Osteocyte (in vitro differentiated cells): Measurements from ENCODE around the gene FRS3. TPM values are rescaled to one million over a fixed set of nuclear protein-coding genes. Genes with fewer than 3 reads are reported as not detected.
A peak's percentile ranks its signal among the peaks of the same experiment; 100 is the strongest.

Source experiments
- DNase-seq: peaks from one replicate; pipeline ENCODE4 v3.0.0; 2021; ENCODE audit warnings: mixed read lengths; ENCODE audit not compliant: unreplicated experiment; ENCODE audit errors: extremely low spot score
- H3K27ac Mint-ChIP-seq: one replicate; pipeline ENCODE4 v1.8.0; 2021; ENCODE audit warnings: mild to moderate bottlenecking, mixed read lengths; ENCODE audit not compliant: unreplicated experiment
- H3K27me3 Mint-ChIP-seq: one replicate; pipeline ENCODE4 v1.8.0; 2021; ENCODE audit warnings: mixed read lengths; ENCODE audit not compliant: unreplicated experiment
- H3K36me3 Mint-ChIP-seq: one replicate; pipeline ENCODE4 v1.8.0; 2021; ENCODE audit warnings: mixed read lengths; ENCODE audit not compliant: unreplicated experiment
- H3K4me1 Mint-ChIP-seq: one replicate; pipeline ENCODE4 v1.8.0; 2021; ENCODE audit warnings: mixed read lengths; ENCODE audit not compliant: unreplicated experiment
- H3K4me3 Mint-ChIP-seq: one replicate; pipeline ENCODE4 v1.8.0; 2021; ENCODE audit warnings: mild to moderate bottlenecking, moderate library complexity, mixed read lengths; ENCODE audit not compliant: unreplicated experiment
- H3K9me3 Mint-ChIP-seq: one replicate; pipeline ENCODE4 v1.8.0; 2021; ENCODE audit warnings: mixed read lengths; ENCODE audit not compliant: unreplicated experiment
- total RNA-seq: library from RNA; stranded (reverse); gene quantifications from 2 replicates; pipeline ENCODE4 v1.2.1, GENCODE V29; 2021
- TF ChIP-seq, protein P1 (sequence below): fragments of 200-600 bp; sonication (generic); IDR thresholded peaks from 2 replicates; pipeline ENCODE4 v1.5.0; 2021; ENCODE audit warnings: antibody characterized with exemption, mild to moderate bottlenecking, moderate library complexity

Gene FRS3
- total RNA-seq, 1 donor from 2014 or later = 3.9 TPM

DNA sequence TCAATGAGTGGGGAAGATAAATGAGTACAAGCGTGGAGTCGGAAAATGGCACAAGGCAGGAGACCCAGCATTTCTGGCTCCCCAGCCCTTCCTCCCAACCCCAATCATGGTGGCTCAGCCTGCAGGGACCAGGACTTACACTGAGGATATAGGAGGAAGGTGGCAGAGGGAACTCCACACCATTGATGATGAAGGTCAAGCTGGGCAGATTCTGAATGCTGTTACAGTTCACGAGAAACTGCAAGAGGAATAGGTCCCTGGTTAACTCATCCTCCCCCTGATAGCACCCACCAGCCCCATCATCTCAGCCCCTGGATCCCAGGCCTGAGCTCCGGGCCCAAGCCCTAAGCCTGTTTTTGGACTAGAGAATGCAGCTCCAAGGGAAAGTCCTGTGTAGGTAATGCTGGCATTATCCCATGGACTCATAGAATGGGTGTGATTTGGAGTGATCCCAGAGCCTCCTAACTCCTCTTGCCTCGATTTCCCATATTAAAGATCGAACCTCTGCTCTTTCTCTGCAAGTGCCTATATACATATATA, 42.0 kb downstream of the FRS3 start:
- Mint-ChIP-seq H3K4me3 (no peak overlapping the region), H3K4me1 (peaks cover 13% of the 10 kb centered on the region), H3K27ac (no peak overlapping the region), H3K27me3 (no peaks in the 10 kb centered on the region), H3K9me3 (no peaks in the 10 kb centered on the region), H3K36me3 (no peaks in the 10 kb centered on the region)
- TF ChIP-seq, protein P1, sequence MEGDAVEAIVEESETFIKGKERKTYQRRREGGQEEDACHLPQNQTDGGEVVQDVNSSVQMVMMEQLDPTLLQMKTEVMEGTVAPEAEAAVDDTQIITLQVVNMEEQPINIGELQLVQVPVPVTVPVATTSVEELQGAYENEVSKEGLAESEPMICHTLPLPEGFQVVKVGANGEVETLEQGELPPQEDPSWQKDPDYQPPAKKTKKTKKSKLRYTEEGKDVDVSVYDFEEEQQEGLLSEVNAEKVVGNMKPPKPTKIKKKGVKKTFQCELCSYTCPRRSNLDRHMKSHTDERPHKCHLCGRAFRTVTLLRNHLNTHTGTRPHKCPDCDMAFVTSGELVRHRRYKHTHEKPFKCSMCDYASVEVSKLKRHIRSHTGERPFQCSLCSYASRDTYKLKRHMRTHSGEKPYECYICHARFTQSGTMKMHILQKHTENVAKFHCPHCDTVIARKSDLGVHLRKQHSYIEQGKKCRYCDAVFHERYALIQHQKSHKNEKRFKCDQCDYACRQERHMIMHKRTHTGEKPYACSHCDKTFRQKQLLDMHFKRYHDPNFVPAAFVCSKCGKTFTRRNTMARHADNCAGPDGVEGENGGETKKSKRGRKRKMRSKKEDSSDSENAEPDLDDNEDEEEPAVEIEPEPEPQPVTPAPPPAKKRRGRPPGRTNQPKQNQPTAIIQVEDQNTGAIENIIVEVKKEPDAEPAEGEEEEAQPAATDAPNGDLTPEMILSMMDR = no peak
- no peak for DNase-seq

DNA sequence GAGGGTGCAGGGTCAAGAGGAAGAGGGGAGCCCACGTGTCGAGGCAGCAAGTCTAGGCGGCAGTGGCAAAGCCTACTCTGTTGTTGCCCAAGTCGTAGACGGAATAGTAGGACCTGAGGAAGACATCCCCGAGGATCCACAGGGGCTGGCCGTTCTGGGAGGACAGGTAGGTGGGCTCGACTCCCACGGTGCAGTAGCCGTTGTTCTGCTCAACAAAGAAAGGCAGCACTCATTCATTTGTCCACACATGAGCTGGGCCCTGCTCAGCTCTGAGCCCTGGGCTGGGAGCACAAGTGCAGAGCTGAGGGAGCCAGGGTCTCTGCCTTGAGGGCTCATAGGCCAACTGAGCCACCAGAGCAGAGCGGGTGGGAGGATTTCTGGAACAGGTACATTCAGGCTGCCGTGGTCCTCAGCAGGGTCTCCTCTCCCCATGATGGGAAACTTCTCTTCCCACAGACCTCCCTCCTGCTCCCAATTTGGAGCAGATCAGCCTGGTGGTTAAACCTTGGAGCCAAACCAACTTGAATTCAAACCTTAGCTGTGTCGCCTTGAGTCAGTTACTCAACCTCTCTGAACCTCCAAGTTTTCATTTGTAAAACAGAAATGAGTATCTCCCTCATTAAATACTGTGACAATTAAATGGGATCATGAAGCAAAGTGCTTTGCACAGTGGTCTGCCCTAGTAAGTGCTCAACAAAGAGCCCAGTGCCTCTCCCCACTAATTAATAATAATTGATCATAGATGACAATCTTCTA, 42.7 kb downstream of the FRS3 start:
- Mint-ChIP-seq H3K4me1 (peaks cover 17% of the 10 kb centered on the region), H3K27me3 (no peaks in the 10 kb centered on the region), H3K9me3 (no peaks in the 10 kb centered on the region), H3K27ac (no peak overlapping the region), H3K4me3 (no peak overlapping the region), H3K36me3 (no peaks in the 10 kb centered on the region)
- TF ChIP-seq, protein P1 = no peak
- no peak for DNase-seq

DNA sequence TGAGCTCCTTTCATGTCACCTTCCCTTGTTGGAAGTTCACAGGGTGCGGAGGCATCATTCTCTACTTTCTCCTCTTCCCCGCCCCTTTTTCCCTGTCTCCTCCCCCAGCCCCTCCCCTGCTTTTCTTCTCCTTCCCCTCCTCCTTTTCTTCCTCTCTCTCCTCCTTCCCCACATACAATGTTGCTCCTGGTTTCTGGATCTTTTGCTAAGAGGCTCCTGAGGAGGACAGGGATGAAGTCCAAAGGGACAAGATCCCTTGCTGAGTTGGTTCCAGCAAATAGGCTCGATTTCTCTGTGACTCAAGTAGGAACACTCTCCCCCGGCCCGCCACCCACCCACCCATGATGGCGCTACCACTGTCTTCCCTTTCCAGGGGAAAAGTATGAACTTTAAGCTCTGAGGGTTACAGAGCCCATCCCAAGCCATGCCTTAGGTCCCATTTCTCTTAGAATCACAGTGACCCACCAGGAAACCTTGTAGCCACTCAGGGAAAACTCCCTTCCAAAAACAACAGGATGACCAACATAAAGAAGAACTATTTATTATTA, 43.4 kb downstream of the FRS3 start:
- H3K4me3 Mint-ChIP-seq = no peak overlapping the region
- H3K36me3 Mint-ChIP-seq = no peaks in the 10 kb centered on the region
- H3K9me3 Mint-ChIP-seq = no peaks in the 10 kb centered on the region
- TF ChIP-seq, protein P1 = no peak
- no peak overlapping the region for H3K27ac Mint-ChIP-seq
- no peaks in the 10 kb centered on the region for H3K27me3 Mint-ChIP-seq
- peaks cover 17% of the 10 kb centered on the region for H3K4me1 Mint-ChIP-seq
- no peak for DNase-seq

DNA sequence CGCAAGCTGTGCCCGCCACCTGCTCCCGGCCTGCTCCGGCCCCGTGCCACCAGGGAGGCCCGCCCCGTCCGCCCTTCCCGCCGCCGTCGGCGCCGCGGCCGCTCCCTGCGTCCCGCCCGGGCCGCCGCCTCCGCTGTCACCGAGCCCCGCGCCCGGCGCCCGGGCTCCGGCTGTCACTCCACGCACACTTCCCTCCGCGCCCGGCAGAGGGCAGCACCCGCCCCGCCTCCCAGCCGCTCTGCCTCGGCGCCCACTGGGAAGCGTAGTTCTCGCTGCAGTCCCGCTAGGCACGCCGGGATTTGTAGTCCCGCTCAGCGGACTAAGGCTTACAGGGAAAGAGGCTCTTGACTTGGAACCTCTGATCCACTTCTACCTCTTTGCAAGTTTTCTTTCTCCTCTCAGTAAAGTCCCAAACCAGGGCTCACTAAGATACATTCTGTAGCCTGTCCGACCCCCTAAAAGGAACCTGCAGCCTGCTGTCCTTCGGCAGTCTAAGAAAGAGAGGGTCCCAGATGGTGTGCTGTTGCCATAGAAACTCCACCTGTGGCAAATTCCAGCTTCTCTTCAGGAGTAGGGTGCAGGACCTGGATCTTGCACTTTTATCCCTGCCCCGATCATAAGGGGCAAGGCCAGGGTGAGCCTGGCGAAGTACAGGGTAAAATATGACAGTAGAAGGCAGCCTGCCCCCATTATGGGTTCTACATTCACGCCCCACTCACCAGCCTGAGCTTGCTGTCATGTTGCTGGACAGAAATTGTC, 44.1 kb downstream of the FRS3 start, which contains the start of gene TFEB:
Gene TFEB (minus strand): TSS at position 182 of the 759 bp plus-strand sequence. CDS start 44,395 bp downstream, outside the sequence.
- peak; percentile 98 for DNase-seq
- Mint-ChIP-seq H3K27ac (peak within 1 kb of the TSS; percentile 73), H3K36me3 (no peaks in the 10 kb centered on the region), H3K9me3 (no peaks in the 10 kb centered on the region), H3K27me3 (no peaks in the 10 kb centered on the region), H3K4me3 (peak within 1 kb of the TSS; percentile 74), H3K4me1 (peaks cover 19% of the 10 kb centered on the region)
- TF ChIP-seq, protein P1 = peak; percentile 90
